Measurements from ENCODE around the gene DGKB. TPM values are rescaled to one million over a fixed set of nuclear protein-coding genes. Genes with fewer than 3 reads are reported as not detected.

Gene DGKB
- total and polyA plus RNA-seq, 2 experiments from 2014 or later = 0.28 to 1.7 TPM

- WGBS (ENCODE audit: low lambda C conversion rate, missing lambda C conversion rate) = 100% methylated on average over 1 of the region's 1 CpG
- H4K20me1 ChIP-seq (ENCODE audit: insufficient read depth, poor library complexity, severe bottlenecking) = no peaks in the 10 kb centered on the region
- peaks cover 6% of the 10 kb centered on the region for H3K4me1 ChIP-seq (ENCODE audit: insufficient read depth)
- no peaks in the 10 kb centered on the region for H3K9me2 ChIP-seq (replicated peaks; ENCODE audit: insufficient read depth)
- no peaks in the 10 kb centered on the region for H3K36me3 ChIP-seq (replicated peaks; ENCODE audit: insufficient read depth, low read depth)
- DNase-seq (ENCODE audit: low spot score) = no peak
- H3K9me3 ChIP-seq (ENCODE audit: low read depth) = no peaks in the 10 kb centered on the region
- no peak overlapping the region for H3K4me2 ChIP-seq
- no peak overlapping the region for H2AFZ ChIP-seq
- no peak overlapping the region for H3K4me3 ChIP-seq
- H3K79me2 ChIP-seq = no peaks in the 10 kb centered on the region
- H3K27ac ChIP-seq = peak overlapping the region; percentile 32
- H3K27me3 ChIP-seq = no peaks in the 10 kb centered on the region
- TF ChIP-seq CTCF (IDR thresholded peaks at IDR 0.05; ENCODE audit: poor library complexity) (no peak), EZH2 (IDR thresholded peaks at IDR 0.05; ENCODE audit: borderline replicate concordance) (no peak), EZH2phosphoT487 (IDR thresholded peaks at IDR 0.05; ENCODE audit: low read depth, severe bottlenecking, unreplicated experiment) (no peak)
Measured at GRCh38 chr7:14336256-14336655, 566.3 kb downstream of the DGKB start.

- Histone ChIP-seq H3K27me3 (no peaks in the 10 kb centered on the region), H3K4me2 (no peak overlapping the region), H3K9me3 (ENCODE audit: low read depth) (no peaks in the 10 kb centered on the region), H3K4me3 (no peak overlapping the region), H4K20me1 (ENCODE audit: insufficient read depth, poor library complexity, severe bottlenecking) (no peaks in the 10 kb centered on the region), H3K79me2 (no peaks in the 10 kb centered on the region), H3K36me3 (replicated peaks; ENCODE audit: insufficient read depth, low read depth) (no peaks in the 10 kb centered on the region), H2AFZ (no peak overlapping the region), H3K27ac (no peak overlapping the region), H3K4me1 (ENCODE audit: insufficient read depth) (peaks cover 6% of the 10 kb centered on the region), H3K9me2 (replicated peaks; ENCODE audit: insufficient read depth) (no peaks in the 10 kb centered on the region)
- 32% methylated on average over 5 of the region's 5 CpGs for WGBS (ENCODE audit: low lambda C conversion rate, missing lambda C conversion rate)
- DNase-seq (ENCODE audit: low spot score) = peak; percentile 12
- TF ChIP-seq EZH2phosphoT487 (IDR thresholded peaks at IDR 0.05; ENCODE audit: low read depth, severe bottlenecking, unreplicated experiment) = no peak
- TF ChIP-seq EZH2 (IDR thresholded peaks at IDR 0.05; ENCODE audit: borderline replicate concordance) = no peak
- no peak for TF ChIP-seq CTCF (IDR thresholded peaks at IDR 0.05; ENCODE audit: poor library complexity)
Measured at GRCh38 chr7:14332155-14332554, 570.4 kb downstream of the DGKB start.

- Histone ChIP-seq H3K9me2 (replicated peaks; ENCODE audit: insufficient read depth) (no peaks in the 10 kb centered on the region), H2AFZ (no peak overlapping the region), H3K4me3 (no peak overlapping the region), H3K27me3 (no peaks in the 10 kb centered on the region), H3K9me3 (ENCODE audit: low read depth) (peaks cover 8% of the 10 kb centered on the region), H4K20me1 (ENCODE audit: insufficient read depth, poor library complexity, severe bottlenecking) (no peaks in the 10 kb centered on the region), H3K79me2 (no peaks in the 10 kb centered on the region), H3K36me3 (replicated peaks; ENCODE audit: insufficient read depth, low read depth) (no peaks in the 10 kb centered on the region), H3K27ac (no peak overlapping the region), H3K4me2 (no peak overlapping the region), H3K4me1 (ENCODE audit: insufficient read depth) (no peaks in the 10 kb centered on the region)
- 38% methylated on average over 3 of the region's 3 CpGs for WGBS (ENCODE audit: low lambda C conversion rate, missing lambda C conversion rate)
- TF ChIP-seq EZH2 (IDR thresholded peaks at IDR 0.05; ENCODE audit: borderline replicate concordance) (no peak), EZH2phosphoT487 (IDR thresholded peaks at IDR 0.05; ENCODE audit: low read depth, severe bottlenecking, unreplicated experiment) (no peak), CTCF (IDR thresholded peaks at IDR 0.05; ENCODE audit: poor library complexity) (no peak)
- no peak for DNase-seq (ENCODE audit: low spot score)
Measured at GRCh38 chr7:14324767-14325166, 577.8 kb downstream of the DGKB start.

GRCh38 chr7:14322724-14323123 lies 579.8 kb downstream of the DGKB start:
- Histone ChIP-seq H3K4me2 (no peak overlapping the region), H2AFZ (no peak overlapping the region), H3K4me1 (ENCODE audit: insufficient read depth) (no peaks in the 10 kb centered on the region), H3K27me3 (no peaks in the 10 kb centered on the region), H3K36me3 (replicated peaks; ENCODE audit: insufficient read depth, low read depth) (no peaks in the 10 kb centered on the region), H3K9me3 (ENCODE audit: low read depth) (peaks cover 8% of the 10 kb centered on the region), H3K27ac (no peak overlapping the region), H3K9me2 (replicated peaks; ENCODE audit: insufficient read depth) (no peaks in the 10 kb centered on the region), H4K20me1 (ENCODE audit: insufficient read depth, poor library complexity, severe bottlenecking) (no peaks in the 10 kb centered on the region), H3K4me3 (no peak overlapping the region), H3K79me2 (no peaks in the 10 kb centered on the region)
- WGBS (ENCODE audit: low lambda C conversion rate, missing lambda C conversion rate) = 96% methylated on average over 2 of the region's 2 CpGs
- no peak for DNase-seq (ENCODE audit: low spot score)
- TF ChIP-seq EZH2phosphoT487 (IDR thresholded peaks at IDR 0.05; ENCODE audit: low read depth, severe bottlenecking, unreplicated experiment) = no peak
- no peak for TF ChIP-seq CTCF (IDR thresholded peaks at IDR 0.05; ENCODE audit: poor library complexity)
- no peak for TF ChIP-seq EZH2 (IDR thresholded peaks at IDR 0.05; ENCODE audit: borderline replicate concordance)
